Panc1 (cell line): ENCODE results near the gene DIABLO.

Experiments used
- CTCF ChIP-seq: fragments of 450-650 bp; IDR thresholded peaks from 2 replicates; pipeline ENCODE4 v1.5.1; 2017; ENCODE audit warnings: mild to moderate bottlenecking
- POLR2AphosphoS5 ChIP-seq: IDR thresholded peaks from 2 replicates; pipeline ENCODE4 v1.6.1; 2012; ENCODE audit warnings: mild to moderate bottlenecking, low read depth, low read length, moderate library complexity
- REST ChIP-seq, 2 experiments: IDR thresholded peaks; 2 replicates each; pipeline ENCODE4 v1.6.1; 2011 to 2012; ENCODE audit warnings: low read depth in 2 of 2, control low read depth in 1 of 2, low read length in 1 of 2, mild to moderate bottlenecking in 1 of 2, moderate library complexity in 1 of 2; ENCODE audit not compliant: insufficient read depth in 1 of 2
- SIN3A ChIP-seq: IDR thresholded peaks from 2 replicates; pipeline ENCODE4 v1.6.1; 2012; ENCODE audit warnings: low read depth, mild to moderate bottlenecking, low read length, moderate library complexity, borderline replicate concordance; ENCODE audit not compliant: insufficient read depth
- TCF7L2 ChIP-seq: IDR thresholded peaks from 2 replicates; pipeline ENCODE4 v1.6.1; 2011; ENCODE audit warnings: mild to moderate bottlenecking, low read depth, low read length, inconsistent platforms

- TF ChIP-seq POLR2AphosphoS5 (no peak), CTCF (no peak), REST (IDR thresholded peaks at IDR 0.05; ENCODE audit: insufficient read depth in 1 of 2, low read depth in 2 of 2, low read length in 1 of 2) (no peak), SIN3A (no peak), TCF7L2 (no peak)
Observed at GRCh38 chr12:122201381-122201780, 24.5 kb downstream of the DIABLO start.
